NCI-H1930 (cell line): ENCODE data around the gene IAPP.
"Not testable (repeated sequence)": the region's sequence is repeated elsewhere in the genome, so short reads cannot be mapped to it uniquely, and the experiment has no call there.

Experiments
- DNase-seq, 2 experiments: peaks; one replicate each; lab custom pipeline; 2025; lab: John Stamatoyannopoulos, UW

The IAPP gene

DNA sequence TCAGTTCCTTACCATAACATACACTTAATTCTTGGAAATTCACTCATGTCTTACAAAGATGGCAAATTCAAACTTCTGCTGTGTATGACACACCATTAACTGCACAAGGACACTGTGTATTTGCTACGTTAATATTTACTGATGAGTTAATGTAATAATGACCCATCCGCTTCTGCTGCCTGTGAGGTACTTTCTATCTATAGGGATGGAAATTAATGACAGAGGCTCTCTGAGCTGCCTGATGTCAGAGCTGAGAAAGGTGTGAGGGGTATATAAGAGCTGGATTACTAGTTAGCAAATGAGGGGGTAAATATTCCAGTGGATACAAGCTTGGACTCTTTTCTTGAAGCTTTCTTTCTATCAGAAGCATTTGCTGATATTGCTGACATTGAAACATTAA, at the start of gene IAPP:
TSS of gene IAPP (plus strand) at position 301 of the 400 bp plus-strand sequence. CDS start 450 bp downstream, outside the sequence.
- no peak for DNase-seq

DNA sequence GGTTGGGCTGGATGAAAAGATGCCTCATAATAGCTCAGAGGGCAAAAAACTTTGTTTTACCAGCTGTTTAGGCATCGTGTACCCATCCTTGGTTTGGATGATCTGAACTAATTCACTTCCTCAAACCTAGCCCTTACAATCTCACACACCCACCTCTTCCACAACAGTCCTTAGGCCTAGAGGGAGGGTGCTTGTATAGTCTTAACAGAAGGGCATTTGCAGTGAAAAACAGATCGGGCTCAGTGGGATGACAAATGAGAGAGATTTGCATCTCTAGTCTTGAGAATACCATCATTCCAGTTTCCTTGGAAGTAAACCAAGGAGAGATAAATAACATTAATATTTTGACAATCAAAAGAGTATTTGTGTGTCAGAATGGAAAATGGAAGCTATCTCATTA, 49.0 kb upstream of the IAPP start:
- DNase-seq, result no peak

DNA sequence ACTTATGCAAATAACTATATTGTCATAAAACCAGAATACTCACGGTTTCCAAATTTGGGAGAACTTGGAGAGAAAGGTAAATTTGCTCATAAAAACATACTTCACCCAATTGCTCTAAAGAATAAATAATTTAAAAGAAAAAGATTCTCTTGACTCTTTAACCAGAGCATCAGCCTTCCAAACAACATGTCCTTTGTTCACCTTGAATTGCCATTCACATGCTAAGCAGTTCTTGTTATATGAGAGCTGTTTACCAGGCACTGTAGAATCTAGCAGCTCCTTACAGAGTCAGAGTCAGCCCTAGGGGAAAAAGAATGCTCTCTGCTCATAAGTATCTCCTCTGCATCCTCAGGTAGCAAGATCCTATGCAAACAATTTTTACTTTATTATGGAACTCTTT, 48.2 kb upstream of the IAPP start:
- no peak for DNase-seq

DNA sequence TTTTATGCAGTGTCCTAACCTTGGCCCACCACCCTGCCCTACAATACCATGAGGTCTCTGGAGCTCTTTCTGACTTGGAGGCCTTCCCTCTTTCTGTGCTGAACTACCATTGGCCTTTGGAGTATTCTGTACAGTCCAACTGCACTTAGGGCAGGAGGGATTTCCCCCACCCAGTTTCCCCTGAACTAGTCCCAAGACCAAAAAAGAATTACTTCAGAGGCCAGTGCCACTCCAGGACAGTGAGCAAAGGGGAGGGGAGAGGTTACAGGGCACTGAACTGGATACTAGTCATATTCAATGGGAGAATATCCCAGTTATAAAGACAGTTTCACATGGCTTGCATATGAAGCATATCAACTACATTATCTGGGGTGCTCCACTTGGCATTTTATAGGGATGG, 44.1 kb upstream of the IAPP start:
- DNase-seq, result no peak

DNA sequence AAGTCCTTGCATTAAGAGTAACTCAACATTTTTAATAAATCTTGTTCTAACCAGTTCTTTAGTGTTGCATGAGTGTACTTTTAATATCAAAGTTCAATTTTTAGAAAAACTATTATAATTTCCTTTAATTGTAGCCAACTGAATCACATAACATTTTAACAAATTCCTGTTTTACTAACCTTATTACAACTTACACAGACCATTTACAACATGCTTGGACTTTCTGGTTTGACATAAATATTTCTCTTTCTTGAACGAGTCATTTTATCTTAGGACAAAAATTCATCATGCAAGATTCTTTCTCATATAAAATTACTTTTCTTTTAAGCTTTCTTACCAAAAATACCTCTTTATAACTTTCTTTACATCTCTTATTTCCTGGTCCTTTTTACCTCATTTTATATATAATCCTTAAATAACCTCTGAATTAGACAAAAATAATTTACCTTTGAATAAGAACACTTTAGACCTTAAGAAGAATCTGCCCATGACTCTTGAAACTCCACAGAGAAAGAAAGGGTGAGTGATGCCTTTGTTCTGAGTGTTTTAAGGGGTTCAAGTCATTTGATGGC, 41.9 kb upstream of the IAPP start:
- no peak for DNase-seq

DNA sequence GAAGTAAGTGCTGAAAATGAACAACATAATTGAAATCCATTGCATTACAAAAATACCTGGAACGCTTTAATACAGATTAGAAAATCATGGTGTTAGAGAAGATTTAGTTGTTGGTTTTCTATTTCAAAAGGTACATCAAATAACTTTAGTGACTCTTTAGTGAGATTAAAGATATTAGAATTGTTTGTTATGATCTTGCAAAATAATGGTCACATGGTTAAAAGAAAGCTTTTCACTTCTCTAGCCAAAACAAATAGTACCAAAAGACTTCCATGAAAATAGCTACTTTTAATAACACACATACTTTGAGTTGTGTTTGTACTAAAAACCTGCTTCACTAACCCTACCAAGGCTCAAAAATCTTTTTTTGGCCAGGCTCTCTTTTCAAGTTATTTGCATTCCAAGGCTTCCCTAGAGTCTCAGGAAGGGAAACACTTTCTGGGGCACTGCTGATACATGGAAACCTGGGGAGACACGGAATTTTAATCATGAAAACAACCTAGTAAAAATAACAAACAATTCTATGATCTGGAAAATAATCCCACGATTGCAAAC, 37.9 kb upstream of the IAPP start, which contains the start of gene SLCO1A2:
TSS of gene SLCO1A2 (minus strand) at position 147 of the 555 bp plus-strand sequence. CDS start 270 bp downstream, outside the sequence.
- no peak for DNase-seq

DNA sequence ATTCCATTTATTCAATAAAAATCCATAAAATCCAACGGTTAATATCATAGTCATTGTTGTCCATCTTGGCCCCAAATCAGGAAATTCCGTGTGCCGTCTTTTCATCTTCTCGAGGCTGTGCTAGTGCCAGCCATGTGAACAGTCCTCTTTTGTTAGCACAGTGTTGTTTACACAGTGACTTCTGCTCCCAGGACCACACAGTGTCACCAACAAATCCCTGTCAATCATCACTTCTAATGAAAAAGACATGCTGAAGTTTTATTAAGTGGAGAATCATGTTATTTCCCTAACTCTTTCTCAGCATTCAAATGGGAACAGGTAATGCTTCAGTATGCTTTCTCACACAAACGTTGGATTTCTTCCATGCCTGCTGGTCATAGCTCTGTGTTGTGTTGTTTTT, 36.0 kb upstream of the IAPP start:
- DNase-seq, result no peak

DNA sequence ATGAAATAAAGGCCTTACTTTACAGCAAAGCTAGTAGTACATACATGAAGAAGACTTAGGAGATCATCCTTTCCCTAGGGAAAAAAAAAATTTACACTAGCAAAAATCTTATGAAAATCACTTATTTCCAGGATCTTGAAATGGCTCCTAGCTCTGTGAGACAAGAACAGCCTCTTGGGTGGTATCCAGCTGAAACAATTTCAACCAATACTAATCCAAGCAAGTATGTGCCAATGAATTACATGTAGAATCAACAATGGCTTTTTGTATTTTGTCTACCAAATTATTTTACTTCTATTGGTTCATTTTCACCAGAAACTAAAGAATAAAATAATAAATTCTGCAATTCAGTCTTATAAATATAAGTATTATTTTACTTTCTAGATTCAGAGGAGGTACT, 35.2 kb upstream of the IAPP start:
- DNase-seq, result no peak

DNA sequence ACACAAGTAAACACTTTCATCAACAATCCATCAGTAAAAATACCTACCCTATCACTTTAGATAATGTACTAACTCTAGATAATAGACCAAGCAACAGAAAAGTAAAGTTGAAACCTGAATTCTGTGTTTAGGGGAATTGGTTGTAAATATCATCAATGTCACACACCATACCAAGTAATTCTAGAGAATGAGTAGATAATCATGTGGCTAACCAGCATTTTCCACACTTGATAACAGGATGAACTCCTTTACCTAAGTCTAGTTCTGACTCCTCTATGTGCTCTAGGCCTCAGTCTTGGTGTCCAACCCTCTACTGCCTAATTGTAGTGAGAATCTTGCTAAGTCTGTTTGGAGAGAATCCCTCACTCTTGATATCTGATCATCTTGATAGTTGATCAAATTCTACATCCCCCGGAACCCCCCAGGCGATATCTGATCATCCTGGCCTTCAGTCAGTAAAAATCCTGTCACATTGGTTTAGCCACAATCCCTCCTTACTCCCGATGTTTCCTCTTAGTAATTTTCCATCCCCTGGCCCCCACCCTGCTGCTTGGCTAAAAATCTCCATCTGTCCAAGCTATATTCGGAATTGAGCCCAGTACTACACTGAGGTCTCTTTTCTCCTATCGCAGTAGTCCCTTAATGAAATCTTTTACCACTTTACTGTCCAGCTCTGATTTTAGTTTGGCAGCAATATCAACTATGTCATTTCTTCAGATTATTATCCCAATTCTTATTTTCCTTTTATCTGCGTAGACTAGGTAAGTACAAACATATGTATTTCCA, 34.5 kb upstream of the IAPP start:
- no peak for DNase-seq

DNA sequence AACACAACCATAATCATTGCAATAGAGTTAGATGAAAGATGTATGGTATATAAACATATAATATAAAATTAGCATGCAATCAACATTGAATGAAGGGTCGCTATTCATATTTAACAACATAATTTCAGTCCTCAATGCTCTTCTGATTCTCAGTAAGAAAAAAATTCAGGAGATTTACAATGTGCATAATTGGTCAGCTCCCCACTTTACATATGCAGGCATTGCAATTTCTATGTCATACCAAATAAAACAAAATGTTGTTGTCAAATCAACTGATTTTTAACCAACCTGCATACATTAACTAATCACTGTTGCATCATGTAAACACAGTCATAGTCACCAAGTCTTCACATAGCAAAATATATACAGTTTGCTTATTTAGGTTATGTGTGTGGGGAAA, 32.8 kb upstream of the IAPP start:
- DNase-seq, result no peak

DNA sequence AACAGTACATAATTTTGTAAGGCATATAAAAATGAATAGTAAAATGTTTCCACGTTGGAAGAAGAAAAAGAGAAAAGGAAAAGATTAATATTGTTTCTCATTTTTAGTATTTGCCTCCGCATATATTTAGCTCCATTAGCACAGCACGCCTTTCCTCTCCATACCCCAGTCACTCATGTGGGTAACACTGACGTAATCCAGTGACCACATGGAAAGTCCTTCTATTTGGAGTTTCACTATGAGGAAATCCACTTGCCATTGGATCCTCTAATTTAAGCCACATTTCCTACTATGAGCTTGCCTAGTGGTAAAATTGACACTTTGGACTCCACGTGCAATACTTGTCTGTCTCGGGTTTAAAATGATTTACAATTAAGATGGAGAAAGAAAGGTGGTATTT, 32.3 kb upstream of the IAPP start:
- no peak for DNase-seq

DNA sequence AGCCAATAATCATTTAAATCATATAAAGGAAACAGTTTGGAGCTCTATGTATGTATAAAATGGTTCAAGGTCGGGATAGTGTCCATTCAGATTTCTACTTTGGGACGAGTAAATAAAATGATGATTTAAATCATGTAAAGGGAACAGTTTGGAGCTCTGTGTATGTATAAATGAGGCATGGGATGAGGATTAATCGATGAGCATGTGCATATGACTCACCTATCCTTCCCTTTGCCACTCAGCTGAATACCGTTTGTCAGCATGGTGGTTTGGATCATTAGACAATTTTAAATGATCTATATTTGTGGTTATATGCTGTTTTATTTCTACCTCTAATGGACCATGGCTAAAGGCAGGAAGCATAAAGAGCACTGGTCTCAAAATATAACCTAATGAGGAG, 30.9 kb upstream of the IAPP start:
- DNase-seq, result no peak

DNA sequence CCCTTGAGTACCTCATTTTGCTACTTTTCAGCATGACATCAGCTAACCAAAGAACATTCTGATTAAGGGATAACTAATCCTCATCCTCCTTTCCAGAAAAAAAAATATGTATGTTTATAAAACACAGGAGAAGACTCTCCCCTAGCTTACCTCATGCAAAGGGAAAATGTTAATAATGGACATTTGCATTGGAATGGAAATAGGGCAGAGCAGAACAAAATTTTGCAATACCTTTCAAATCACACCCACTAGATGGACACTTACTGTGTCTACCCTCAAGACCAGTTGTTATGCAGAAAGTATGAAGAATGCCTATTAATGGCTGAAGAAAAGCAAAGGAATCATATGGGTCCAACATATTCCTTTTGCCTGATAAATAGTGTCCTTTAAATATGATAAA, 29.1 kb upstream of the IAPP start:
- no peak for DNase-seq

DNA sequence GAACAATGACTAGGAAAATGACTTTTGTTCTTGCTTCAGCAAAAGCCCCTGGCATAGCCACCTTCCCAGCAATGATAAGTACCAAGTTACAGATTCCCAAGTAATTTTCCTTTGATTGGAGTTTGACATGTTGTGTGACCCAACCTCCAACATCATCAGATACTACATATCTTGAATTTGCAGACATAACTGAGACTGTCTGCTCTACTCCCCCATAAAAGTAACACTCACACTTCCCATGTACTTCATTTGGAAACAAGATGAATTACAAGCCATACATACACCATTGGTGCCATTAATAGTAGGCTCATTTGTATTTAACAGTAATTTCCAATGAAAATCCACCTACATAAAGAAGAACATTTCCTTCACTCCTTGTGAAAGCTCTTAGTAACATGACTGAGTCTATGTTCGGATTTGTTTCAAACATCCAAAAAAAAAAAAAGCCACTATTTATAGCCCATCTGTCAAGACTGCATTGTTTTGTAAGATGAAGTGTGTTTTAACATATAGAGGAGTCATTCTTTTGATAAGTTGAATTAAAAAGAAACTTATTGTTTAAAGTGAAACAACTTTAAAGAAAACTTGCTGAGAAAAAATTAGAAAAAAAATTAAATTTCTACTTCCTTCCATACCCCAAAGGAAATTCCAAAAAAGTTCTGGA, 26.0 kb upstream of the IAPP start:
- no peak for DNase-seq

DNA sequence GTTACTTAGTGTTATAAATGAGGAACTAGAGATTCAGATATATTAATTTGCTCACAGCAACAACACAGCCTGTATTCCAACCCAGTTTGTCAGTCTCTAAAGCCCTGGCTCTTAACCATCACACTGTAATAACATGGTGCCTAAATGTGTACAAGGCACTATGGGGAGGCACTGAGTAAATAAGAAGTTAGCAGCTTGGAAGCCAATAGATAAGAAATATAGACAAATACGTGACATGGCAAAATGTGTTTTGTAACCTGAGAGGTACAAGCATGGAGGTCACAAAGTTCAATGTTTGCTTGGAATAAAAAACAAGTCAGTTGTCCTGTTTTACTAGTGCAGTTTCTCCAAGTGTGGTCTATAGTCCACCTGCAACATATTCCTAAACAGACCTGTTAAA, 21.7 kb upstream of the IAPP start:
- no peak for DNase-seq

DNA sequence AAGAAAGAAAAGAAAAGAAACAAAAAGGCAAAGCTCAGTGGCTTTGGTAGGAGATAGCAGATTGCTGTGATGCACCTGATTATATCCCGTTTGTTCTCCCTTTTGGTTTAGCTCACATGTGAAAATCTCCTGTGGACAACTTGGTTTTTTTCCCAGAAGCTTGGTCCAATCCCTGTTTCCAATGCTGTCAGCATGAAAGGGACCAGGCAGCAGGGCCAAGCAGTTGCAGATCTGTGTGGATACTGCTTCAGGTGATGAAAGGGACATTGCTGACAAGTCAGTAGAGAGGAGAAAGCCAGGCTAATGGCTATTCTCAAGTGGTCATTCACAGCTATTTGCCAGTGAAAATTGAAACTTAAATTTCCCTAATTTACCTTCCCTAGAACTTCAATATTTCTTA, 19.2 kb upstream of the IAPP start:
- DNase-seq, result no peak

DNA sequence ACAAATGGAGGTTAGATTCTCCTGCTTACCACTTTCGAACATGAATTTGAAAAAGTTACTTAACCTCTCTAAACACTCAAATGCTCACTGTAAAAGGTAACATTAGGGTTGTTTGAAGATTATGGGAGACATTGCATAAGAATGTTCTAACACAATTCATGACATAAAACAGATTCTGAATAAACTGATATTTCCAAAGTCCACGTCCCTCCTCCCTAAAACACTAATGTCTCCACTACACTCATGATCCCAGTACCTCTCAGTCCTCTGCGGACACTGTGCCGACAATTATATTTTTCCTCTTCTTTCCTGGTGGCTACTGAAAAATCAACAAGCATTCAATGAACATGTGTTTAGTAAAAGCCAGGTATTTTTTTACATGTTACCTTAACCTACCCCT, 18.8 kb upstream of the IAPP start:
- DNase-seq, result no peak

DNA sequence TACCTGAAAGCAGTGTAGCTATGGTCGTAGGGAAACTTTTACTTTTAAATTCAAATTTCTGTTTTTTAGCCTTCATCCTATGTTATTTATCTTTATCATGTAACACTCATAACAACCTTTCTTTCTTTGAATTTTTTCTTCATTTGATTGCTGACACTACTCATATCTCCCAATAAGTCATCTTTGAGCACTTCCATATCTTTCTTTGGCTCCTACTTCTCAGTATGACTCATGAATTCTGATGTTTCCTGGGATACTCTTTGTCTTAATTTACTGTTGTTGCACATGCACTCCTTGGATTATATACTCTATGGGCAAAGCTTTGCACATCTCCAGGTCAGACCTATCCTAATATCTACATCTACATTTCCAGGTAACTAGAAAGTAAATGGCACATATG, 18.1 kb upstream of the IAPP start:
- DNase-seq, result no peak

DNA sequence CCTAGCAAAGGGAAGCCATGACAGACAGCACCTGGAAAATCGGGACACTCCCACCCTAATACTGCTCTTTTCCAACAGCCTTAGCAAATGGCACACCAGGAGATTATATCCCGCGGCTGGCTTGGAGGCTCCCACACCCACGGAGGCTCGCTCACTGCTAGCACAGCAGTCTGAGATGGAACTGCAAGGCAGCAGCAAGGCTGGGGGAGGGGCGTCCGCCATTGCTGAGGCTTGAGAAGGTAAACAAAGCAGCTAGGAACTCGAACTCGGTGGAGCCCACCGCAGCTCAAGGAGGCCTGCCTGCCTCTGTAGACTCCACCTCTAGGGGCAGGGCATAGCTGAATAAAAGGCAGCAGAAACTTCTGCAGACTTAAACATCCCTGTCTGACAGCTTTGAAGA, 12.1 kb upstream of the IAPP start:
- not testable (repeated sequence) for DNase-seq

DNA sequence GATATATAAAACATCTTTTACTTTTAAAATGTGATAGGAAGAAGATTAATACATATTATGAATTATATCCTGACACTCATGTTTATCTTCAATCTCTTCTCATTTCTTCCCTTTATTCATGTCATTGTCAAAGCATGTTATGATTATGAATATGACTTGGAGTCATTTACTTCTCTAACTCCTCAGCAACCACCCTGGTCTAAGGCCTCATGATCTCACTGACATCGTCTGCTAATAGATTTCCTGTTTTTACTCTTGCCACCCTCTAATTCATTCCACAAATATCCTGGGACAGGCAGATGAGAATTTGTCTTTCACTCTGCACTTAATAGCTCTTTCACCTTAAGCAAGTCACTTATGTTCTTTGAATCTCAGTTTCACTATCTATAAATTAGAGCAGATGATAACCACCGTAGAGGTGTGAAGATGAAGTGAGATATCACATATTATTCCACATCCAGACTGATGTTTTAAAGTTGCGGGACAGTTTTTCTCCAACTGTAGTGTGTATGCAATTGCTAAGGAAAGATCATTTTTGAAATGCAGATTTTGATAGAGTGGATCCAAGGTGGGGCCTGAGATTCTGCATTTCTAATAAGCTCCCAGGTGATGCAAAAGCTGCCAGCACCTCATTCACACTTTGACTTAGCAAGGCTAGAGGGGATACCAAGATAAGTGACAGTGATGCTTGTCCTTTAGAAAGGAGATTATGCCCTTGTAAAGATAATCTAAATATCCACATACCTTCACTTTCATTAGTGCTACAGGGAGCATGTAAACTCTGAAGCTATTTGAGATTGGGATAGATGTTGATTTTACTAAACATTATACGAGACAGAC, 3.3 kb upstream of the IAPP start:
- no peak for DNase-seq

DNA sequence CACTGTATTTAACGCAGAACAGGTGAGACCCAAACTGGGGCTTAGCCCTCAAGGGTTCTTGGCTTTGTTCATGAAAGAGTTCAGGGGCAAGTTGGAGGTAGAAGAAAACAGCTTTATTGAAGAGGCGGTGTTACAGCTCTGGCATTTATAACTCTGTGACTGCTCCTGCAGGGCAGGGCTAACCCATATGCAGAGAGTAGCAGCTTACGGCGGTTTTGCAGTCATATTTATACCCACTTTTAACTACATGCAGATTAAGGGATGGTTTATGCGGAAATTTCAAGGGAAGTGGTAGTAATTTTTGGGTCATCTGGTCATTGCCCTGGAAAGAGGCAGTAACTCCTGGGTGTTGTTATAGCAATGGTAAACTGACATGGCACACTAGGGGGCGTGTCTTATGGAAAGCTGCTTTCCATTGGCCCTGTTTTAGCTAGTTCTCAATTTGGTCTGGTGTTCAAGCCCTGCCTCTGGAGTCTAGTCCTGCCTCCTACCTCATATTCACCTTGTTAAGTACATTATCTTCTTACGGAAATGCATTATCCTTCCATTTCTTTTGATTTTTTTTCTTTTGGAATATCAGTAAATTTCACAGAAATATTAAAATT, 1.8 kb upstream of the IAPP start:
- no peak for DNase-seq

DNA sequence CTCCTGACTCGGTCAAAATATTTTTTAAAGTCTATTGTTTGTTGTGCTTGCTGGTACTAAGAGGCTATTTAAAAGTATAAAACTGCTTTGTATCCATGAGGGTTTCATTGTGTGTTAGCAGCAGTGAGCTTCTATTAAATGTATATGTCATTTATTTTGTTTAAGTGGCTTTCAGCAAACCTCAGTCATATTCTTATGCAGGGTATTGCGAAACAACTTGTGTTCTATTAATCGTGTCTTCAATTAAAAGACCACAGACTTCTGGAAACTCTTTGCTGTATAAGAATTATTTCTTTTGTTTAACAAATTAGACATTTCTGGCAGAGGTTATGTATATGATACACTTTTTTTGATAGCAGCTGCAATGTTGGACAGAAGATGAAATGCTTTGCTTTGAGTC, 6.5 kb downstream of the IAPP start:
- no peak for DNase-seq
